Ovary (tissue), 3 donors: Measurements from ENCODE around the gene COG1.

Experiments
- EP300 ChIP-seq: sonication (generic); formaldehyde crosslinking; IDR thresholded peaks from one replicate; pipeline ENCODE4 v1.6.1; 2017; ENCODE audit warnings: antibody characterized with exemption
- TF ChIP-seq, protein P1 (sequence below), 3 donors: fragments of 450-650 bp in 2 of 3; fragments of 200-600 bp in 1 of 3; IDR thresholded peaks; one replicate each; pipeline versions ENCODE4 v1.5.1 to v1.8.0; 2016 to 2022; ENCODE audit warnings: antibody characterized with exemption in 3 of 3, mild to moderate bottlenecking in 1 of 3
- donor health status: DM: no; HTN: no; CAD: no.

DNA sequence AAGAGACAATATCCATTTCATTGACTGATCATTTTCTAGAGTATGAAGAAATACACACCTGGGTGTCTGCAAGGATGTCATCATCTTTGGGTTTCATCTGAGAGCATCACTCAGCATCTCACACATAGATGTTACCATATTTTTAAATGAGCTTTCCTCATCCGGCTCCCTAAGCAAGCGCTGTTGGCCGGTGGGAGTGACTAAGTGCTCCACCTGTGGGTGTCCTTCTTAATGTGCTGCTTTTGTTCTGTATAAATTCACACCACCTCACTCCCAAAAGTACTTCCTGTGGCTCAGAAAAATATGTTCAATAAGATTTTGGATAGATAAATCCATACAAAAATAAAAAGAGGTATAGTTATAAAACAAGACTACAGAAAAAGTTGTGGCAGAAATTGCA, 20.6 kb upstream of the COG1 start:
- no peak for TF ChIP-seq EP300
- TF ChIP-seq, protein P1, sequence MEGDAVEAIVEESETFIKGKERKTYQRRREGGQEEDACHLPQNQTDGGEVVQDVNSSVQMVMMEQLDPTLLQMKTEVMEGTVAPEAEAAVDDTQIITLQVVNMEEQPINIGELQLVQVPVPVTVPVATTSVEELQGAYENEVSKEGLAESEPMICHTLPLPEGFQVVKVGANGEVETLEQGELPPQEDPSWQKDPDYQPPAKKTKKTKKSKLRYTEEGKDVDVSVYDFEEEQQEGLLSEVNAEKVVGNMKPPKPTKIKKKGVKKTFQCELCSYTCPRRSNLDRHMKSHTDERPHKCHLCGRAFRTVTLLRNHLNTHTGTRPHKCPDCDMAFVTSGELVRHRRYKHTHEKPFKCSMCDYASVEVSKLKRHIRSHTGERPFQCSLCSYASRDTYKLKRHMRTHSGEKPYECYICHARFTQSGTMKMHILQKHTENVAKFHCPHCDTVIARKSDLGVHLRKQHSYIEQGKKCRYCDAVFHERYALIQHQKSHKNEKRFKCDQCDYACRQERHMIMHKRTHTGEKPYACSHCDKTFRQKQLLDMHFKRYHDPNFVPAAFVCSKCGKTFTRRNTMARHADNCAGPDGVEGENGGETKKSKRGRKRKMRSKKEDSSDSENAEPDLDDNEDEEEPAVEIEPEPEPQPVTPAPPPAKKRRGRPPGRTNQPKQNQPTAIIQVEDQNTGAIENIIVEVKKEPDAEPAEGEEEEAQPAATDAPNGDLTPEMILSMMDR (IDR thresholded peaks at IDR 0.05): no peak
